H9 (cell line): Measurements from ENCODE around the gene LAMP5. TPM values are rescaled to one million over a fixed set of nuclear protein-coding genes. Genes with fewer than 3 reads are reported as not detected.

Experiments
- DNase-seq: peaks from one replicate; pipeline ENCODE4 v3.0.0-alpha.2; 2017
- H2AFZ ChIP-seq: one replicate; pipeline ENCODE4 v1.6.1; 2013; ENCODE audit warnings: mild to moderate bottlenecking, low read length, control low read depth, moderate library complexity
- H2AK5ac ChIP-seq: 2 replicates; pipeline ENCODE4 v1.6.1; 2013; ENCODE audit warnings: low read length, control low read depth, mixed read lengths; ENCODE audit not compliant: insufficient read length
- H2BK120ac ChIP-seq: one replicate; pipeline ENCODE4 v1.6.1; 2013; ENCODE audit warnings: low read depth, mild to moderate bottlenecking, low read length, control low read depth, inconsistent platforms; ENCODE audit not compliant: poor library complexity, severe bottlenecking
- H2BK12ac ChIP-seq: 2 replicates; pipeline ENCODE4 v1.6.1; 2013; ENCODE audit warnings: low read length, control low read depth, mixed read lengths, low read depth; ENCODE audit not compliant: insufficient read length
- H2BK15ac ChIP-seq: 2 replicates; pipeline ENCODE4 v1.6.1; 2013; ENCODE audit warnings: low read depth, low read length, control low read depth
- H2BK20ac ChIP-seq: one replicate; pipeline ENCODE4 v1.6.1; 2013; ENCODE audit warnings: low read depth, mild to moderate bottlenecking, low read length, control low read depth, inconsistent platforms; ENCODE audit not compliant: poor library complexity, severe bottlenecking
- H2BK5ac ChIP-seq: 2 replicates; pipeline ENCODE4 v1.6.1; 2013; ENCODE audit warnings: low read length, control low read depth, mixed read lengths; ENCODE audit not compliant: insufficient read length
- H3K14ac ChIP-seq: 2 replicates; pipeline ENCODE4 v1.6.1; 2013; ENCODE audit warnings: low read length, control low read depth; ENCODE audit not compliant: insufficient read depth
- H3K18ac ChIP-seq: 2 replicates; pipeline ENCODE4 v1.6.1; 2013; ENCODE audit warnings: low read depth, mild to moderate bottlenecking, mixed read lengths, low read length, control low read depth; ENCODE audit not compliant: insufficient read length
- H3K23ac ChIP-seq: 2 replicates; pipeline ENCODE4 v1.6.1; 2013; ENCODE audit warnings: low read length, control low read depth, mixed read lengths, low read depth; ENCODE audit not compliant: insufficient read length
- H3K23me2 ChIP-seq: 2 replicates; pipeline ENCODE4 v1.6.1; 2013; ENCODE audit warnings: low read depth, mild to moderate bottlenecking, mixed read lengths, low read length, control low read depth; ENCODE audit not compliant: insufficient read length, poor library complexity, severe bottlenecking
- H3K27ac ChIP-seq: 2 replicates; pipeline ENCODE4 v1.5.1; 2013; ENCODE audit warnings: low read length, control low read depth, mixed read lengths, low read depth; ENCODE audit not compliant: insufficient read length
- H3K27me3 ChIP-seq: 2 replicates; pipeline ENCODE4 v1.6.1; 2013; ENCODE audit warnings: low read length, control low read depth, inconsistent platforms; ENCODE audit not compliant: insufficient read depth
- H3K4ac ChIP-seq: 2 replicates; pipeline ENCODE4 v1.6.1; 2013; ENCODE audit warnings: low read depth, mild to moderate bottlenecking, control low read depth, inconsistent platforms, low read length, moderate library complexity
- H3K4me1 ChIP-seq: 2 replicates; pipeline ENCODE4 v1.6.1; 2013; ENCODE audit warnings: low read length, control low read depth, inconsistent platforms; ENCODE audit not compliant: insufficient read depth
- H3K4me2 ChIP-seq: 2 replicates; pipeline ENCODE4 v1.6.1; 2013; ENCODE audit warnings: low read length, control low read depth, mixed read lengths; ENCODE audit not compliant: insufficient read length, insufficient read depth
- H3K56ac ChIP-seq: 2 replicates; pipeline ENCODE4 v1.6.1; 2013; ENCODE audit warnings: low read depth, mild to moderate bottlenecking, mixed read lengths, low read length, control low read depth; ENCODE audit not compliant: insufficient read length
- H3K79me1 ChIP-seq: 2 replicates; pipeline ENCODE4 v1.6.1; 2013; ENCODE audit warnings: low read depth, mild to moderate bottlenecking, moderate library complexity, low read length, control low read depth, inconsistent platforms; ENCODE audit not compliant: insufficient read depth, poor library complexity, severe bottlenecking
- H3K79me2 ChIP-seq: 2 replicates; pipeline ENCODE4 v1.6.1; 2013; ENCODE audit warnings: low read length, control low read depth, inconsistent platforms; ENCODE audit not compliant: insufficient read depth
- H3K9ac ChIP-seq: 2 replicates; pipeline ENCODE4 v1.6.1; 2013; ENCODE audit warnings: low read length, control low read depth, mixed read lengths; ENCODE audit not compliant: insufficient read length; ENCODE audit errors: extremely low read depth
- H3K9me3 ChIP-seq: one replicate; pipeline ENCODE4 v1.6.1; 2013; ENCODE audit warnings: low read depth, low read length, inconsistent platforms; ENCODE audit not compliant: control insufficient read depth
- H3T11ph ChIP-seq: one replicate; pipeline ENCODE4 v1.6.1; 2013; ENCODE audit warnings: mild to moderate bottlenecking, low read length, control low read depth, inconsistent platforms
- H4K20me1 ChIP-seq: one replicate; pipeline ENCODE4 v1.6.1; 2013; ENCODE audit not compliant: control insufficient read depth, insufficient read length, insufficient read depth
- H4K5ac ChIP-seq: 2 replicates; pipeline ENCODE4 v1.6.1; 2013; ENCODE audit warnings: low read depth, mild to moderate bottlenecking, mixed read lengths, low read length, control low read depth; ENCODE audit not compliant: insufficient read length
- H4K8ac ChIP-seq: replicated peaks from 2 replicates; pipeline ENCODE4 v1.6.1; 2013; ENCODE audit warnings: low read length, control low read depth, mixed read lengths, low read depth; ENCODE audit not compliant: insufficient read length
- H4K91ac ChIP-seq: 2 replicates; pipeline ENCODE4 v1.6.1; 2013; ENCODE audit warnings: low read depth, mild to moderate bottlenecking, moderate library complexity, mixed read lengths, low read length, control low read depth; ENCODE audit not compliant: insufficient read length
- H3K27ac Mint-ChIP-seq, 3 experiments: 2 replicates in 2 of 3; 3 replicates in 1 of 3; pipeline ENCODE4 v1.8.0; 2020 to 2021; ENCODE audit warnings: mixed read lengths in 3 of 3, mild to moderate bottlenecking in 1 of 3, moderate library complexity in 1 of 3
- H3K27me3 Mint-ChIP-seq: 2 replicates; pipeline ENCODE4 v1.8.0; 2021; ENCODE audit warnings: low read depth, mild to moderate bottlenecking, moderate library complexity, mixed read lengths
- H3K36me3 Mint-ChIP-seq, 3 experiments: 2 replicates in 2 of 3; 3 replicates in 1 of 3; pipeline ENCODE4 v1.8.0; 2020 to 2021; ENCODE audit warnings: low read depth in 3 of 3, mixed read lengths in 3 of 3; ENCODE audit not compliant: insufficient read depth in 1 of 3
- H3K4me1 Mint-ChIP-seq, 2 experiments: 2 replicates each; pipeline ENCODE4 v1.8.0; 2020; ENCODE audit warnings: mixed read lengths in 2 of 2
- H3K4me3 Mint-ChIP-seq, 2 experiments: 2 replicates in 1 of 2; 3 replicates in 1 of 2; pipeline ENCODE4 v1.8.0; 2020 to 2021; ENCODE audit warnings: mild to moderate bottlenecking in 2 of 2, mixed read lengths in 2 of 2, moderate library complexity in 1 of 2
- H3K9me3 Mint-ChIP-seq, 2 experiments: 2 replicates in 1 of 2; 3 replicates in 1 of 2; pipeline ENCODE4 v1.8.0; 2020; ENCODE audit warnings: mild to moderate bottlenecking in 2 of 2, mixed read lengths in 2 of 2, moderate library complexity in 1 of 2
- WGBS: extraction: QIAGEN DNeasy Blood & Tissue Kit; methylation state at CpG from one replicate; pipeline ENCODE4 v1.1.7; 2013; ENCODE audit warnings: missing lambda C conversion rate, low lambda C conversion rate, mixed read lengths; ENCODE audit not compliant: insufficient read length; ENCODE audit errors: extremely low coverage; 5-methylcytosine and 5-hydroxymethylcytosine counted together
- total RNA-seq: library from RNA; stranded (reverse); gene quantifications from 2 replicates; pipeline ENCODE4 v1.2.1, GENCODE V29; 2021
- TF ChIP-seq, protein P1 (sequence below): fragments of 200-600 bp; sonication (generic); conservative IDR thresholded peaks from 3 replicates; pipeline ENCODE4 v1.8.0; 2021; ENCODE audit warnings: antibody characterized with exemption, mild to moderate bottlenecking

The LAMP5 gene
- total RNA-seq, 1 experiment from 2014 or later, result 0.35 TPM

DNA sequence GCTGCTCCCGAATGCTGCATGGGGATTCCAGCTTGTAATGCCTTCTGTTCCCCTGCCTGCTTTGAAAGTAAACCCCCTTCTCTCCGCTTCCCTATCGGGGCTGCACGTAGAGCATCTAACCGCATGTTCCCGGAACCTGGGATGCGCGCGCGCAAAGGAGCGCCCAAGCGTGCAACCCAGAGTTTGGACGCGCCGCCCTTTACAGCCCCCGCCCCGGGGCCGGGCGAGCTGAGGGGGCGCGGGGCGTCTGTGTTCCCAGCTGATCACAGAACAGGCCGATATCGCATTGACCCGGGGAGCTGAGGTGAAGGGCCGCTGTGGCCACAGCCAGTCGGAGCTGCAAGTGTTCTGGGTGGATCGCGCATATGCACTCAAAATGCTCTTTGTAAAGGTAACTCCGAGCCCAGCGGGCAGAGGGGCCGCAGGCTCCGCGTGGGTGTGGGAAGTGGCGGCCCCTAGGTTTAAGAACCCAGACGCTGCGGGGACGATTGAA lies 1.4 kb downstream of the LAMP5 start:
- H3K4me3 Mint-ChIP-seq, result peak overlapping the region; percentile 58 to 91
- H2AFZ ChIP-seq, result no peak overlapping the region
- H2BK20ac ChIP-seq, result no peak overlapping the region
- no peak overlapping the region for H3K4ac ChIP-seq
- no peaks in the 10 kb centered on the region for H3K79me1 ChIP-seq
- H3K4me1 Mint-ChIP-seq, result peaks cover 61 to 63% of the 10 kb centered on the region in 2 experiments
- no peak overlapping the region for H3K18ac ChIP-seq
- H2BK12ac ChIP-seq, result no peak overlapping the region
- H4K8ac ChIP-seq, result no peak overlapping the region
- H3K4me2 ChIP-seq, result peak overlapping the region; percentile 93
- H2BK120ac ChIP-seq, result no peak overlapping the region
- H3K14ac ChIP-seq, result no peak overlapping the region; the same call in 1 of the 2 replicates
- no peaks in the 10 kb centered on the region for H4K20me1 ChIP-seq
- no CpG with 5 or more reads among the region's 38 CpGs for WGBS
- no peak overlapping the region for H4K91ac ChIP-seq
- no peak overlapping the region for H3K27ac ChIP-seq
- H4K5ac ChIP-seq, result no peak overlapping the region
- peak; percentile 40 for DNase-seq
- H3K9me3 Mint-ChIP-seq, result peaks cover 0 to 3% of the 10 kb centered on the region in 2 experiments; a peak in 1 of 5 replicates
- H3K79me2 ChIP-seq, result no peaks in the 10 kb centered on the region
- H3K9ac ChIP-seq, result no peak overlapping the region
- H3K23me2 ChIP-seq, result peaks cover 27% of the 10 kb centered on the region
- no peak overlapping the region for H2BK15ac ChIP-seq
- TF ChIP-seq, protein P1, sequence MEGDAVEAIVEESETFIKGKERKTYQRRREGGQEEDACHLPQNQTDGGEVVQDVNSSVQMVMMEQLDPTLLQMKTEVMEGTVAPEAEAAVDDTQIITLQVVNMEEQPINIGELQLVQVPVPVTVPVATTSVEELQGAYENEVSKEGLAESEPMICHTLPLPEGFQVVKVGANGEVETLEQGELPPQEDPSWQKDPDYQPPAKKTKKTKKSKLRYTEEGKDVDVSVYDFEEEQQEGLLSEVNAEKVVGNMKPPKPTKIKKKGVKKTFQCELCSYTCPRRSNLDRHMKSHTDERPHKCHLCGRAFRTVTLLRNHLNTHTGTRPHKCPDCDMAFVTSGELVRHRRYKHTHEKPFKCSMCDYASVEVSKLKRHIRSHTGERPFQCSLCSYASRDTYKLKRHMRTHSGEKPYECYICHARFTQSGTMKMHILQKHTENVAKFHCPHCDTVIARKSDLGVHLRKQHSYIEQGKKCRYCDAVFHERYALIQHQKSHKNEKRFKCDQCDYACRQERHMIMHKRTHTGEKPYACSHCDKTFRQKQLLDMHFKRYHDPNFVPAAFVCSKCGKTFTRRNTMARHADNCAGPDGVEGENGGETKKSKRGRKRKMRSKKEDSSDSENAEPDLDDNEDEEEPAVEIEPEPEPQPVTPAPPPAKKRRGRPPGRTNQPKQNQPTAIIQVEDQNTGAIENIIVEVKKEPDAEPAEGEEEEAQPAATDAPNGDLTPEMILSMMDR, result no peak
- peaks cover 5% of the 10 kb centered on the region; the same call in 1 of the 2 replicates for H3K4me1 ChIP-seq
- no peak overlapping the region for H2AK5ac ChIP-seq
- H3T11ph ChIP-seq, result no peak overlapping the region
- H3K27me3 ChIP-seq, result peaks cover 50% of the 10 kb centered on the region; the same call in 1 of the 2 replicates
- no peaks in the 10 kb centered on the region for H3K9me3 ChIP-seq
- no peak overlapping the region for H3K23ac ChIP-seq
- H3K36me3 Mint-ChIP-seq, result peaks cover 0 to 2% (median 0%) of the 10 kb centered on the region in 3 experiments; a peak in 2 of 7 replicates
- peaks cover 100% of the 10 kb centered on the region for H3K27me3 Mint-ChIP-seq
- H3K27ac Mint-ChIP-seq, result no peak overlapping the region
- H3K56ac ChIP-seq, result no peak overlapping the region
- H2BK5ac ChIP-seq, result no peak overlapping the region
